GM21526 (cell line): ENCODE results near the gene TOP2A.

Source experiments
- ATAC-seq: cut with Tn5 transposase; IDR thresholded peaks from one replicate; pipeline ENCODE4 v1.9.1; 2021; ENCODE audit warnings: moderate library complexity; ENCODE audit not compliant: unreplicated experiment, low FRiP score

TOP2A gene

GRCh38 chr17:40348136-40348504 is 69.6 kb downstream of the TOP2A start:
- ATAC-seq: no peak

- ATAC-seq: no peak
Measured at GRCh38 chr17:40347319-40348135, 70.2 kb downstream of the TOP2A start.

- ATAC-seq: no peak
Measured at GRCh38 chr17:40346765-40347158, 70.9 kb downstream of the TOP2A start.

- no peak for ATAC-seq
Measured at GRCh38 chr17:40345994-40346764, 71.5 kb downstream of the TOP2A start.

- ATAC-seq: no peak
Measured at GRCh38 chr17:40345161-40345993, 72.3 kb downstream of the TOP2A start.

- no peak for ATAC-seq
Measured at GRCh38 chr17:40344421-40345160, 73.1 kb downstream of the TOP2A start.

GRCh38 chr17:40343219-40344119 is 74.2 kb downstream of the TOP2A start:
- no peak for ATAC-seq

GRCh38 chr17:40342504-40343218 is 75.0 kb downstream of the TOP2A start:
- no peak for ATAC-seq

- no peak for ATAC-seq
Measured at GRCh38 chr17:40341808-40342503, 75.7 kb downstream of the TOP2A start.

- no peak for ATAC-seq
Measured at GRCh38 chr17:40340880-40341807, 76.6 kb downstream of the TOP2A start.

GRCh38 chr17:40340327-40340726 is 77.4 kb downstream of the TOP2A start:
- ATAC-seq: no peak

GRCh38 chr17:40338941-40339649 is 78.6 kb downstream of the TOP2A start:
- ATAC-seq: no peak
